ENCODE measurements around the gene DEPDC1.

DNA sequence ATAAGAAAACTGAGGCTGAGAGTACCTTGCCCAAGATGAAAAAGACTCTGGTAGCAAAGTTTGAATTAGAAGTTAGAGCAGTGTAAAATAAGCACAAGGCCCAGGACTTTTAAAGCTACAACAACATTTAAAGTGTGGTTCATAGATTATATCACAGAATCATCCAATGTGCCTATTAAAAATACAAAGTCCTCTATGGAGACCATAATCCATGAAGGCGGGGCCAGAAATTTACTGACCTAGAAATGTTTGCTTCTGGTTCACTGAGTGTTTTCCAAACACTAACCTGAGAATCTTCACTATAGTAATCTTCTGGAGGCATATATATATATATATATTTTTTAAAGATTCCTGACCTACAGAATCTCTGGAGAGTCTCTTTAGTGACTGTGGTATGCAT is 12.3 kb downstream of the DEPDC1 start:
- TF ChIP-seq EZH2 (IDR thresholded peaks at IDR 0.05; ENCODE audit: borderline replicate concordance, low read length) = no peak
- TF ChIP-seq, protein P1, sequence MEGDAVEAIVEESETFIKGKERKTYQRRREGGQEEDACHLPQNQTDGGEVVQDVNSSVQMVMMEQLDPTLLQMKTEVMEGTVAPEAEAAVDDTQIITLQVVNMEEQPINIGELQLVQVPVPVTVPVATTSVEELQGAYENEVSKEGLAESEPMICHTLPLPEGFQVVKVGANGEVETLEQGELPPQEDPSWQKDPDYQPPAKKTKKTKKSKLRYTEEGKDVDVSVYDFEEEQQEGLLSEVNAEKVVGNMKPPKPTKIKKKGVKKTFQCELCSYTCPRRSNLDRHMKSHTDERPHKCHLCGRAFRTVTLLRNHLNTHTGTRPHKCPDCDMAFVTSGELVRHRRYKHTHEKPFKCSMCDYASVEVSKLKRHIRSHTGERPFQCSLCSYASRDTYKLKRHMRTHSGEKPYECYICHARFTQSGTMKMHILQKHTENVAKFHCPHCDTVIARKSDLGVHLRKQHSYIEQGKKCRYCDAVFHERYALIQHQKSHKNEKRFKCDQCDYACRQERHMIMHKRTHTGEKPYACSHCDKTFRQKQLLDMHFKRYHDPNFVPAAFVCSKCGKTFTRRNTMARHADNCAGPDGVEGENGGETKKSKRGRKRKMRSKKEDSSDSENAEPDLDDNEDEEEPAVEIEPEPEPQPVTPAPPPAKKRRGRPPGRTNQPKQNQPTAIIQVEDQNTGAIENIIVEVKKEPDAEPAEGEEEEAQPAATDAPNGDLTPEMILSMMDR (IDR thresholded peaks at IDR 0.05; ENCODE audit: low read length) = no peak
